Suprapubic skin (tissue), 4 donors: ENCODE results near the gene PARD3B. TPM values are rescaled to one million over a fixed set of nuclear protein-coding genes. Genes with fewer than 3 reads are reported as not detected.

ENCODE experiments used
- DNase-seq, 2 donors: peaks; one replicate each; pipeline ENCODE4 v3.0.0-alpha.2; 2019; ENCODE audit warnings: low spot score in 2 of 2
- H3K27ac ChIP-seq: fragments of 200-600 bp; sonication (generic); one replicate; pipeline ENCODE4 v1.5.1; 2019
- H3K27me3 ChIP-seq: fragments of 200-600 bp; sonication (generic); one replicate; pipeline ENCODE4 v1.5.1; 2019
- H3K36me3 ChIP-seq: fragments of 200-600 bp; sonication (generic); one replicate; pipeline ENCODE4 v1.5.1; 2019
- H3K4me1 ChIP-seq: fragments of 200-600 bp; sonication (generic); one replicate; pipeline ENCODE4 v1.5.1; 2019
- H3K4me3 ChIP-seq: fragments of 200-600 bp; sonication (generic); one replicate; pipeline ENCODE4 v1.5.1; 2019; ENCODE audit warnings: mild to moderate bottlenecking
- H3K9me3 ChIP-seq: fragments of 200-600 bp; sonication (generic); one replicate; pipeline ENCODE4 v1.5.1; 2019
- EP300 ChIP-seq: sonication (generic); formaldehyde crosslinking; IDR thresholded peaks from one replicate; pipeline ENCODE4 v1.6.1; 2017; ENCODE audit warnings: antibody characterized with exemption
- POLR2A ChIP-seq, 2 donors: fragments of 450-650 bp; IDR thresholded peaks; one replicate each; pipeline ENCODE4 v1.6.1; 2017; ENCODE audit warnings: antibody characterized with exemption in 2 of 2, mild to moderate bottlenecking in 2 of 2, moderate library complexity in 2 of 2
- POLR2AphosphoS5 ChIP-seq, 3 donors: sonication (generic); formaldehyde crosslinking; IDR thresholded peaks; one replicate each; pipeline ENCODE4 v1.6.1; 2017; ENCODE audit warnings: antibody characterized with exemption in 3 of 3
- WGBS: methylation state at CpG from one replicate; pipeline ENCODE4 v1.1.5; 2018; 5-methylcytosine and 5-hydroxymethylcytosine counted together
- total RNA-seq, 4 donors: library from RNA; depleted of rRNA; stranded (reverse); fragments of >200 nt; gene quantifications; one replicate each; pipeline ENCODE4 v1.1.0, GENCODE V29; 2016
- TF ChIP-seq, protein P1 (sequence below), 2 donors: fragments of 200-600 bp in 1 of 2; fragments of 450-650 bp in 1 of 2; sonication (generic) in 1 of 2; IDR thresholded peaks; one replicate each; pipeline ENCODE4 v1.5.1; 2016 to 2019; ENCODE audit warnings: antibody characterized with exemption in 2 of 2, mild to moderate bottlenecking in 1 of 2, moderate library complexity in 1 of 2

Gene PARD3B
- total RNA-seq, 4 donors from 2014 or later = 12.5 to 18.9 (median 15.5) TPM

DNA sequence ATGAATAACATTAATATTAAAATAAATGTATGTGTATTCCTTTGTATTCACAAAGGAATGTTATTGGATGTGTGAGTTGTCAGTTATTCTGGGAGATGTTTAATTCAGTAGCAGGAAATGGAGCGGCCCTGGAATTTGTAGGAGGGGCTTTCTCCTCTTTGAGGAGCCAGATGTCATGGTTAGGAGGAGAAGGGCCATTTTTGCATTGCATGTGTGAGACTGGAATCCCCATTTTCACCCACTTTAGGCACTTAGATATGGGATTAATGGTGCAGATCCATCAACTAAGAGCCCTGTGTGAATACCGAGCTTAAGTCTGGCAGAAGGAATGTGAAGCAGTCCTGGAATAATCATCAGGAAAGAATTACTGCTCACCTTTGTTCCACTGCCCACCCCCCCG is 439.2 kb downstream of the PARD3B start:
- WGBS = 89% methylated on average over 3 of the region's 3 CpGs

DNA sequence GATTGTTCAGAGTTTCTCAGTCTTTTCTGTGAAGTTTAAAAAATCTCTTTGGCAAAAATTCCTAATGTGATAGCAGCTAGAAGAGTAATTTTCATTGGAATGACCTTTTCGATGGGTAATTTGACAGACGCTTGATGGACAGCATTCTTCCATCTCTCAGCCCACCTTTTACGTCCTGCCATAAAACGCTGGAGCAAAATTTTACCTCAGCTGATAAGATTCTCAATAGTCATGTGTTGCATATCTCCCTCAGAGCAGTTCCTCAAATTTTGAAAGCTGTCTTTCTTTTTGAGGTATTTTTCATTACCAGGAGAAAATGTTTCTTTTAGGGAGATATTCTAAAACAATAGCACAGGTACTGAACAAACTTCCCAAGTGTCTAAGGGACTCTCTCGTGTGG is 441.4 kb downstream of the PARD3B start:
- H3K27ac ChIP-seq = no peak overlapping the region
- H3K4me1 ChIP-seq = no peaks in the 10 kb centered on the region
- H3K9me3 ChIP-seq = no peaks in the 10 kb centered on the region
- DNase-seq = no peak
- TF ChIP-seq POLR2AphosphoS5 (IDR thresholded peaks at IDR 0.05) (no peak), POLR2A (IDR thresholded peaks at IDR 0.05) (no peak), EP300 (no peak)
- TF ChIP-seq, protein P1, sequence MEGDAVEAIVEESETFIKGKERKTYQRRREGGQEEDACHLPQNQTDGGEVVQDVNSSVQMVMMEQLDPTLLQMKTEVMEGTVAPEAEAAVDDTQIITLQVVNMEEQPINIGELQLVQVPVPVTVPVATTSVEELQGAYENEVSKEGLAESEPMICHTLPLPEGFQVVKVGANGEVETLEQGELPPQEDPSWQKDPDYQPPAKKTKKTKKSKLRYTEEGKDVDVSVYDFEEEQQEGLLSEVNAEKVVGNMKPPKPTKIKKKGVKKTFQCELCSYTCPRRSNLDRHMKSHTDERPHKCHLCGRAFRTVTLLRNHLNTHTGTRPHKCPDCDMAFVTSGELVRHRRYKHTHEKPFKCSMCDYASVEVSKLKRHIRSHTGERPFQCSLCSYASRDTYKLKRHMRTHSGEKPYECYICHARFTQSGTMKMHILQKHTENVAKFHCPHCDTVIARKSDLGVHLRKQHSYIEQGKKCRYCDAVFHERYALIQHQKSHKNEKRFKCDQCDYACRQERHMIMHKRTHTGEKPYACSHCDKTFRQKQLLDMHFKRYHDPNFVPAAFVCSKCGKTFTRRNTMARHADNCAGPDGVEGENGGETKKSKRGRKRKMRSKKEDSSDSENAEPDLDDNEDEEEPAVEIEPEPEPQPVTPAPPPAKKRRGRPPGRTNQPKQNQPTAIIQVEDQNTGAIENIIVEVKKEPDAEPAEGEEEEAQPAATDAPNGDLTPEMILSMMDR (IDR thresholded peaks at IDR 0.05) = no peak
- no peaks in the 10 kb centered on the region for H3K27me3 ChIP-seq
- no peak overlapping the region for H3K4me3 ChIP-seq
- 79% methylated on average over 5 of the region's 5 CpGs for WGBS
- no peaks in the 10 kb centered on the region for H3K36me3 ChIP-seq

More for the DNA sequence above, 439.2 kb downstream of the PARD3B start:
- Histone ChIP-seq H3K9me3 (no peaks in the 10 kb centered on the region), H3K36me3 (no peaks in the 10 kb centered on the region), H3K27me3 (no peaks in the 10 kb centered on the region), H3K4me3 (no peak overlapping the region), H3K4me1 (no peaks in the 10 kb centered on the region), H3K27ac (no peak overlapping the region)
- TF ChIP-seq, protein P1 (IDR thresholded peaks at IDR 0.05) = no peak
- no peak for TF ChIP-seq POLR2A (IDR thresholded peaks at IDR 0.05)
- no peak for TF ChIP-seq EP300
- no peak for TF ChIP-seq POLR2AphosphoS5 (IDR thresholded peaks at IDR 0.05)
- DNase-seq = no peak

DNA sequence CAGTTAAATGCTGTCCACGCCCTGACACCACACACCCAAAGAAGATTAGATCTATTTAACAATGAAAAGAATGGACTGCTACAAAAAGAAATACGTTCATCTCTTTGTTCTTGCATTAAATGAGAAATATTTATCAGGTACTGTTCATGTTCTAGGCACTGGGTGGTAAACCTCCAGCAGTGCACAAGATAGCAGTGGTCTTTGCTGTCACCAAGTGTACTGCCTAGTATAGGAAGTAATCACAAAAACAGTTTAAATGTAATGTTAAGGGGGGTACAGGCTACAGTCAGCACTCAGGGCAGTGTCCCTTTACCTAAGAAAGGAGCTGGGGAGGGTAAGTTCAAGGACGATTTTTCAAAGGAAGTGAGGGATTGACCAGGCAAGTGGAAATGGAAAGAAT is 443.6 kb downstream of the PARD3B start:
- no peak overlapping the region for H3K27ac ChIP-seq
- no peaks in the 10 kb centered on the region for H3K36me3 ChIP-seq
- WGBS = 74% methylated on average over 3 of the region's 3 CpGs
- H3K27me3 ChIP-seq = no peaks in the 10 kb centered on the region
- H3K4me3 ChIP-seq = no peak overlapping the region
- no peaks in the 10 kb centered on the region for H3K9me3 ChIP-seq
- TF ChIP-seq EP300 (no peak), POLR2AphosphoS5 (IDR thresholded peaks at IDR 0.05) (no peak), POLR2A (IDR thresholded peaks at IDR 0.05) (no peak)
- TF ChIP-seq, protein P1 (IDR thresholded peaks at IDR 0.05) = no peak
- DNase-seq = no peak
- H3K4me1 ChIP-seq = no peaks in the 10 kb centered on the region

DNA sequence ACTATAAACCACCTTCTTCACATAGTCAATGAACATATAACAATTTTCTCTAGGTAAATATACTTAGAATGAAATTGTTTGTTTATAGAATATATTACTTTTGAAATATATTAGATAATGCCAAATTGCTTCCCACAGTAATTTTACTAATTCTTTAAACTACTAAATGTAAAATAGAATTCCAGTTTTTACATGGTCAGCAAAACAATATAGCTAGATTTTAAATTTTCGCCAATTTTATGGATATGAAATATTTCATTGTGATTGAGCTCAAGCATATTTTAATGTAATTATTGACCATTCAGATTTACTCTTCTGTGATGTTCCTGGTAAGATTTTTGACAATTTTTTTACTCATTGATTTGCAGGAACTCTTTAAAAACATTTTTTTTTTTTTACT is 444.6 kb downstream of the PARD3B start:
- Histone ChIP-seq H3K9me3 (no peaks in the 10 kb centered on the region), H3K27me3 (no peaks in the 10 kb centered on the region), H3K36me3 (no peaks in the 10 kb centered on the region), H3K27ac (no peak overlapping the region), H3K4me1 (no peaks in the 10 kb centered on the region), H3K4me3 (no peak overlapping the region)
- WGBS = 100% methylated on average over 1 of the region's 1 CpG
- TF ChIP-seq, protein P1 (IDR thresholded peaks at IDR 0.05) = no peak
- TF ChIP-seq POLR2A (IDR thresholded peaks at IDR 0.05) (no peak), EP300 (no peak), POLR2AphosphoS5 (IDR thresholded peaks at IDR 0.05) (no peak)
- DNase-seq = no peak

DNA sequence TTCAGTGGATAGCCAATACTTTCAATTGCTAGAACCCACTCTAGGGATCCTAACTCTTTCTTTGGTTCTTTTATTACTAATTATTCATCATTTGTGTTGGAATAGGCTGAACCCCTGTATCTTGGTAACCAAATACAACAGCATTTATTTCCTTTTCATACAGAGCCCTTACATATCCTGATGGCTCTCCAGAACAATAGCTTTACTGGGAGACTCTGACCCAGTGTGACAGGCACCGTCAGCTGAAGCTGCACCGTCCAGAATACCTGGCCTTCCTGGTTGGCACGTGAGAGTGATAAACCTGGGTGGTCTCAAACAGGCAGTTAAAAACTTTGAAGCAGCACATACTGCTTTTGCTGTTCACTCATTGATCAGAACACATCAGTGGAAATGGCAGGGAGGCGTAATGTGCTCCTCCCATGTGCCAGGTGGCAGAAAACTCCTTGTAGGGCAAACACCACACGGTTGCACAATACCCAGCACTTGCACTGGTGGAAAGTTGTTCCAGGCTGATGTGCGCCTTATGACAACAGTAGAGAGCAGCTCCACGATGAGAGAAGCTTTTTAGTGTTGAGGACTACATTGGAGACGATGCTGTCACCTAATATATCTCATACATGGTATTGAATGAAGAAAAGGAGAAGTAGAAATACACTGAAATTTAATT is 456.2 kb downstream of the PARD3B start:
- Histone ChIP-seq H3K4me3 (no peak overlapping the region), H3K27me3 (no peaks in the 10 kb centered on the region), H3K9me3 (no peaks in the 10 kb centered on the region), H3K4me1 (no peaks in the 10 kb centered on the region), H3K36me3 (no peaks in the 10 kb centered on the region), H3K27ac (no peak overlapping the region)
- TF ChIP-seq EP300 (no peak), POLR2A (IDR thresholded peaks at IDR 0.05) (no peak), POLR2AphosphoS5 (IDR thresholded peaks at IDR 0.05) (no peak)
- TF ChIP-seq, protein P1 (IDR thresholded peaks at IDR 0.05) = no peak
- WGBS = 87% methylated on average over 8 of the region's 8 CpGs
- no peak for DNase-seq
